H9 (cell line): ENCODE data around the gene GJD4. TPM values are rescaled to one million over a fixed set of nuclear protein-coding genes. Genes with fewer than 3 reads are reported as not detected.

Experiments
- DNase-seq: peaks from one replicate; pipeline ENCODE4 v3.0.0-alpha.2; 2017
- H2AFZ ChIP-seq: one replicate; pipeline ENCODE4 v1.6.1; 2013; ENCODE audit warnings: mild to moderate bottlenecking, low read length, control low read depth, moderate library complexity
- H2AK5ac ChIP-seq: 2 replicates; pipeline ENCODE4 v1.6.1; 2013; ENCODE audit warnings: low read length, control low read depth, mixed read lengths; ENCODE audit not compliant: insufficient read length
- H2BK120ac ChIP-seq: one replicate; pipeline ENCODE4 v1.6.1; 2013; ENCODE audit warnings: low read depth, mild to moderate bottlenecking, low read length, control low read depth, inconsistent platforms; ENCODE audit not compliant: poor library complexity, severe bottlenecking
- H2BK12ac ChIP-seq: 2 replicates; pipeline ENCODE4 v1.6.1; 2013; ENCODE audit warnings: low read length, control low read depth, mixed read lengths, low read depth; ENCODE audit not compliant: insufficient read length
- H2BK15ac ChIP-seq: 2 replicates; pipeline ENCODE4 v1.6.1; 2013; ENCODE audit warnings: low read depth, low read length, control low read depth
- H2BK20ac ChIP-seq: one replicate; pipeline ENCODE4 v1.6.1; 2013; ENCODE audit warnings: low read depth, mild to moderate bottlenecking, low read length, control low read depth, inconsistent platforms; ENCODE audit not compliant: poor library complexity, severe bottlenecking
- H2BK5ac ChIP-seq: 2 replicates; pipeline ENCODE4 v1.6.1; 2013; ENCODE audit warnings: low read length, control low read depth, mixed read lengths; ENCODE audit not compliant: insufficient read length
- H3K14ac ChIP-seq: 2 replicates; pipeline ENCODE4 v1.6.1; 2013; ENCODE audit warnings: low read length, control low read depth; ENCODE audit not compliant: insufficient read depth
- H3K18ac ChIP-seq: 2 replicates; pipeline ENCODE4 v1.6.1; 2013; ENCODE audit warnings: low read depth, mild to moderate bottlenecking, mixed read lengths, low read length, control low read depth; ENCODE audit not compliant: insufficient read length
- H3K23ac ChIP-seq: 2 replicates; pipeline ENCODE4 v1.6.1; 2013; ENCODE audit warnings: low read length, control low read depth, mixed read lengths, low read depth; ENCODE audit not compliant: insufficient read length
- H3K23me2 ChIP-seq: 2 replicates; pipeline ENCODE4 v1.6.1; 2013; ENCODE audit warnings: low read depth, mild to moderate bottlenecking, mixed read lengths, low read length, control low read depth; ENCODE audit not compliant: insufficient read length, poor library complexity, severe bottlenecking
- H3K27ac ChIP-seq: 2 replicates; pipeline ENCODE4 v1.5.1; 2013; ENCODE audit warnings: low read length, control low read depth, mixed read lengths, low read depth; ENCODE audit not compliant: insufficient read length
- H3K27me3 ChIP-seq: 2 replicates; pipeline ENCODE4 v1.6.1; 2013; ENCODE audit warnings: low read length, control low read depth, inconsistent platforms; ENCODE audit not compliant: insufficient read depth
- H3K4ac ChIP-seq: 2 replicates; pipeline ENCODE4 v1.6.1; 2013; ENCODE audit warnings: low read depth, mild to moderate bottlenecking, control low read depth, inconsistent platforms, low read length, moderate library complexity
- H3K4me1 ChIP-seq: 2 replicates; pipeline ENCODE4 v1.6.1; 2013; ENCODE audit warnings: low read length, control low read depth, inconsistent platforms; ENCODE audit not compliant: insufficient read depth
- H3K4me2 ChIP-seq: 2 replicates; pipeline ENCODE4 v1.6.1; 2013; ENCODE audit warnings: low read length, control low read depth, mixed read lengths; ENCODE audit not compliant: insufficient read length, insufficient read depth
- H3K56ac ChIP-seq: 2 replicates; pipeline ENCODE4 v1.6.1; 2013; ENCODE audit warnings: low read depth, mild to moderate bottlenecking, mixed read lengths, low read length, control low read depth; ENCODE audit not compliant: insufficient read length
- H3K79me1 ChIP-seq: 2 replicates; pipeline ENCODE4 v1.6.1; 2013; ENCODE audit warnings: low read depth, mild to moderate bottlenecking, moderate library complexity, low read length, control low read depth, inconsistent platforms; ENCODE audit not compliant: insufficient read depth, poor library complexity, severe bottlenecking
- H3K79me2 ChIP-seq: 2 replicates; pipeline ENCODE4 v1.6.1; 2013; ENCODE audit warnings: low read length, control low read depth, inconsistent platforms; ENCODE audit not compliant: insufficient read depth
- H3K9ac ChIP-seq: 2 replicates; pipeline ENCODE4 v1.6.1; 2013; ENCODE audit warnings: low read length, control low read depth, mixed read lengths; ENCODE audit not compliant: insufficient read length; ENCODE audit errors: extremely low read depth
- H3K9me3 ChIP-seq: one replicate; pipeline ENCODE4 v1.6.1; 2013; ENCODE audit warnings: low read depth, low read length, inconsistent platforms; ENCODE audit not compliant: control insufficient read depth
- H3T11ph ChIP-seq: one replicate; pipeline ENCODE4 v1.6.1; 2013; ENCODE audit warnings: mild to moderate bottlenecking, low read length, control low read depth, inconsistent platforms
- H4K20me1 ChIP-seq: one replicate; pipeline ENCODE4 v1.6.1; 2013; ENCODE audit not compliant: control insufficient read depth, insufficient read length, insufficient read depth
- H4K5ac ChIP-seq: 2 replicates; pipeline ENCODE4 v1.6.1; 2013; ENCODE audit warnings: low read depth, mild to moderate bottlenecking, mixed read lengths, low read length, control low read depth; ENCODE audit not compliant: insufficient read length
- H4K8ac ChIP-seq: replicated peaks from 2 replicates; pipeline ENCODE4 v1.6.1; 2013; ENCODE audit warnings: low read length, control low read depth, mixed read lengths, low read depth; ENCODE audit not compliant: insufficient read length
- H4K91ac ChIP-seq: 2 replicates; pipeline ENCODE4 v1.6.1; 2013; ENCODE audit warnings: low read depth, mild to moderate bottlenecking, moderate library complexity, mixed read lengths, low read length, control low read depth; ENCODE audit not compliant: insufficient read length
- H3K27ac Mint-ChIP-seq, 3 experiments: 2 replicates in 2 of 3; 3 replicates in 1 of 3; pipeline ENCODE4 v1.8.0; 2020 to 2021; ENCODE audit warnings: mixed read lengths in 3 of 3, mild to moderate bottlenecking in 1 of 3, moderate library complexity in 1 of 3
- H3K27me3 Mint-ChIP-seq: 2 replicates; pipeline ENCODE4 v1.8.0; 2021; ENCODE audit warnings: low read depth, mild to moderate bottlenecking, moderate library complexity, mixed read lengths
- H3K36me3 Mint-ChIP-seq, 3 experiments: 2 replicates in 2 of 3; 3 replicates in 1 of 3; pipeline ENCODE4 v1.8.0; 2020 to 2021; ENCODE audit warnings: low read depth in 3 of 3, mixed read lengths in 3 of 3; ENCODE audit not compliant: insufficient read depth in 1 of 3
- H3K4me1 Mint-ChIP-seq, 2 experiments: 2 replicates each; pipeline ENCODE4 v1.8.0; 2020; ENCODE audit warnings: mixed read lengths in 2 of 2
- H3K4me3 Mint-ChIP-seq, 2 experiments: 2 replicates in 1 of 2; 3 replicates in 1 of 2; pipeline ENCODE4 v1.8.0; 2020 to 2021; ENCODE audit warnings: mild to moderate bottlenecking in 2 of 2, mixed read lengths in 2 of 2, moderate library complexity in 1 of 2
- H3K9me3 Mint-ChIP-seq, 2 experiments: 2 replicates in 1 of 2; 3 replicates in 1 of 2; pipeline ENCODE4 v1.8.0; 2020; ENCODE audit warnings: mild to moderate bottlenecking in 2 of 2, mixed read lengths in 2 of 2, moderate library complexity in 1 of 2
- WGBS: extraction: QIAGEN DNeasy Blood & Tissue Kit; methylation state at CpG from one replicate; pipeline ENCODE4 v1.1.7; 2013; ENCODE audit warnings: missing lambda C conversion rate, low lambda C conversion rate, mixed read lengths; ENCODE audit not compliant: insufficient read length; ENCODE audit errors: extremely low coverage; 5-methylcytosine and 5-hydroxymethylcytosine counted together
- total RNA-seq: library from RNA; stranded (reverse); gene quantifications from 2 replicates; pipeline ENCODE4 v1.2.1, GENCODE V29; 2021
- TF ChIP-seq, protein P1 (sequence below): fragments of 200-600 bp; sonication (generic); conservative IDR thresholded peaks from 3 replicates; pipeline ENCODE4 v1.8.0; 2021; ENCODE audit warnings: antibody characterized with exemption, mild to moderate bottlenecking

GJD4 gene
- total RNA-seq, 1 experiment from 2014 or later = not detected

DNA sequence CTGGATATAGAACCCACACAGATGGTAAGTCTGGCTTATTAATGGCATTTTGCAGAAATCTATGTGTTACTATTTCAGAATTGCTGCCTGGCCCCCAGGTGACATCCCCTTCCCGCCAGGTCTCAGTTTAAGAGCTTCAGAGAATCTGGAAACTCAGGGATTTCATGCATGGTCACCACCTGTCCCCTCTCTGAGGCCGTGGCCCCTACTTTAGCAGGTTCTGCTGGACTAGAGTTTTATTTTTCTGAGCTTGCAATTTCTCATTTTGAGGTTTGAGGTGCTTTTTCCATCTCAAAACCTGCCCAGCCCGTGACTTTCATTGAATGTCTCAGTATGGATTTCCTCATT is 24.7 kb upstream of the GJD4 start:
- Histone ChIP-seq H2AFZ (no peak overlapping the region), H3K79me2 (no peaks in the 10 kb centered on the region), H3K56ac (no peak overlapping the region), H3K23me2 (no peaks in the 10 kb centered on the region), H4K20me1 (no peaks in the 10 kb centered on the region), H3K4me1 (no peaks in the 10 kb centered on the region), H2BK5ac (no peak overlapping the region), H3K14ac (no peak overlapping the region), H4K8ac (no peak overlapping the region), H2BK12ac (no peak overlapping the region), H3K27ac (no peak overlapping the region), H3K18ac (no peak overlapping the region), H2AK5ac (no peak overlapping the region), H3K9me3 (no peaks in the 10 kb centered on the region), H3K4me2 (no peak overlapping the region), H2BK20ac (no peak overlapping the region), H3K79me1 (no peaks in the 10 kb centered on the region), H3K23ac (no peak overlapping the region), H2BK120ac (no peak overlapping the region), H3T11ph (no peak overlapping the region), H4K91ac (no peak overlapping the region), H4K5ac (no peak overlapping the region), H3K4ac (no peak overlapping the region), H3K27me3 (no peaks in the 10 kb centered on the region), H3K9ac (no peak overlapping the region), H2BK15ac (no peak overlapping the region)
- H3K27me3 Mint-ChIP-seq = peaks cover 1% of the 10 kb centered on the region; the same call in 1 of the 2 replicates
- H3K36me3 Mint-ChIP-seq = peaks cover 0 to 3% (median 2%) of the 10 kb centered on the region in 3 experiments; a peak in 5 of 7 replicates
- H3K9me3 Mint-ChIP-seq = no peaks in the 10 kb centered on the region; a peak in 3 of 5 replicates
- no peak for DNase-seq
- no CpG with 5 or more reads among the region's 3 CpGs for WGBS
- H3K4me3 Mint-ChIP-seq = no peak overlapping the region
- no peaks in the 10 kb centered on the region for H3K4me1 Mint-ChIP-seq
- H3K27ac Mint-ChIP-seq = no peak overlapping the region
- TF ChIP-seq, protein P1, sequence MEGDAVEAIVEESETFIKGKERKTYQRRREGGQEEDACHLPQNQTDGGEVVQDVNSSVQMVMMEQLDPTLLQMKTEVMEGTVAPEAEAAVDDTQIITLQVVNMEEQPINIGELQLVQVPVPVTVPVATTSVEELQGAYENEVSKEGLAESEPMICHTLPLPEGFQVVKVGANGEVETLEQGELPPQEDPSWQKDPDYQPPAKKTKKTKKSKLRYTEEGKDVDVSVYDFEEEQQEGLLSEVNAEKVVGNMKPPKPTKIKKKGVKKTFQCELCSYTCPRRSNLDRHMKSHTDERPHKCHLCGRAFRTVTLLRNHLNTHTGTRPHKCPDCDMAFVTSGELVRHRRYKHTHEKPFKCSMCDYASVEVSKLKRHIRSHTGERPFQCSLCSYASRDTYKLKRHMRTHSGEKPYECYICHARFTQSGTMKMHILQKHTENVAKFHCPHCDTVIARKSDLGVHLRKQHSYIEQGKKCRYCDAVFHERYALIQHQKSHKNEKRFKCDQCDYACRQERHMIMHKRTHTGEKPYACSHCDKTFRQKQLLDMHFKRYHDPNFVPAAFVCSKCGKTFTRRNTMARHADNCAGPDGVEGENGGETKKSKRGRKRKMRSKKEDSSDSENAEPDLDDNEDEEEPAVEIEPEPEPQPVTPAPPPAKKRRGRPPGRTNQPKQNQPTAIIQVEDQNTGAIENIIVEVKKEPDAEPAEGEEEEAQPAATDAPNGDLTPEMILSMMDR = no peak
